IgD-negative memory B cell (primary cell): ENCODE measurements around the gene GPR142. TPM values are rescaled to one million over a fixed set of nuclear protein-coding genes. Genes with fewer than 3 reads are reported as not detected.

Experiments used
- H3K27ac Mint-ChIP-seq, 3 donors: one replicate each; pipeline ENCODE4 v1.8.0; 2020 to 2022; ENCODE audit warnings: mild to moderate bottlenecking in 3 of 3, mixed read lengths in 3 of 3, moderate library complexity in 1 of 3
- H3K27me3 Mint-ChIP-seq: one replicate; pipeline ENCODE4 v1.8.0; 2021; ENCODE audit warnings: mixed read lengths
- H3K36me3 Mint-ChIP-seq: one replicate; pipeline ENCODE4 v1.8.0; 2020; ENCODE audit warnings: mild to moderate bottlenecking, mixed read lengths
- H3K4me1 Mint-ChIP-seq, 3 donors: one replicate each; pipeline ENCODE4 v1.8.0; 2020 to 2022; ENCODE audit warnings: mixed read lengths in 3 of 3, mild to moderate bottlenecking in 1 of 3
- H3K4me3 Mint-ChIP-seq, 4 donors: one replicate each; pipeline ENCODE4 v1.8.0; 2020 to 2022; ENCODE audit warnings: mild to moderate bottlenecking in 4 of 4, mixed read lengths in 4 of 4, moderate library complexity in 3 of 4
- H3K9me3 Mint-ChIP-seq, 3 donors: one replicate each; pipeline ENCODE4 v1.8.0; 2020 to 2021; ENCODE audit warnings: mixed read lengths in 3 of 3, mild to moderate bottlenecking in 1 of 3
- polyA plus RNA-seq: library from polyadenylated mRNA; unstranded; fragments of 300-500 nt; fragmentation: Illumina TruSeq; gene quantifications from one replicate; pipeline ENCODE4 v1.2.3, GENCODE V29; 2021

The GPR142 gene
- polyA plus RNA-seq, 1 donor from 2014 or later, result not detected

DNA sequence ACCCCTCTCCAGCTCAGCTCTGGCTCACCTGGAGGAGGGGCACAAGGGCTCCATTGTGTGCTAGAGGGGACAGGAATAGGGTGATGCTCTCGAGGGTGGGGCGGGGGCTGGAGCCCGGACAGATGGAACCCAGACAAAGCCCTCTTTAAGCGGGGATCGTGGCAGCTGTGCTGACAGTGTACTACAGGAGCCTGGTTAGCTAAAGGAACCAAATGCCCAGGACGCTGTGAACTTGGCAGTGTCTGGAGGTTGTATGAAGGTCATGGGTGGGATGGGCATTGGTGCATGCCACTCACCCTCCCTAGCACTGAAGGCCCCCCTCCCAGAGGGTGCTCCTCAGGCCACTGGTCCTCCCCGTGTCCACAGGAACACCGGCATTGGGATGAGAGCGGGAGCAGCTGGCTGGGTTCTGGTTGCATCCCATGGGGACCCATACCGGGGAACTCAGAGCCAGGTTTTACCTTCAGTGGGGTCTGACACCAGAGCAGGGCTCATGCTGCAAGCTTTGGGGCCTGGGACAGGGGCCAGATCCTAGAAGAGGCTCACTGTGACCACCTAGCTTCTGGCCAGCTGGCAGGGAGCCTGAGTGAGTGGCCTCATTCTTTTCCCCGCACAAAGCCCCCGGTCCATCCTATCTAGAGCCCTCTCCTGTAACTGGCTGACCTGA, 29.3 kb upstream of the GPR142 start:
- no peaks in the 10 kb centered on the region for H3K4me1 Mint-ChIP-seq
- H3K27ac Mint-ChIP-seq, result no peak overlapping the region
- H3K27me3 Mint-ChIP-seq, result peaks cover 12% of the 10 kb centered on the region
- peaks cover 0 to 2% (median 0%) of the 10 kb centered on the region in 3 donors for H3K9me3 Mint-ChIP-seq
- no peaks in the 10 kb centered on the region for H3K36me3 Mint-ChIP-seq
- no peak overlapping the region for H3K4me3 Mint-ChIP-seq

DNA sequence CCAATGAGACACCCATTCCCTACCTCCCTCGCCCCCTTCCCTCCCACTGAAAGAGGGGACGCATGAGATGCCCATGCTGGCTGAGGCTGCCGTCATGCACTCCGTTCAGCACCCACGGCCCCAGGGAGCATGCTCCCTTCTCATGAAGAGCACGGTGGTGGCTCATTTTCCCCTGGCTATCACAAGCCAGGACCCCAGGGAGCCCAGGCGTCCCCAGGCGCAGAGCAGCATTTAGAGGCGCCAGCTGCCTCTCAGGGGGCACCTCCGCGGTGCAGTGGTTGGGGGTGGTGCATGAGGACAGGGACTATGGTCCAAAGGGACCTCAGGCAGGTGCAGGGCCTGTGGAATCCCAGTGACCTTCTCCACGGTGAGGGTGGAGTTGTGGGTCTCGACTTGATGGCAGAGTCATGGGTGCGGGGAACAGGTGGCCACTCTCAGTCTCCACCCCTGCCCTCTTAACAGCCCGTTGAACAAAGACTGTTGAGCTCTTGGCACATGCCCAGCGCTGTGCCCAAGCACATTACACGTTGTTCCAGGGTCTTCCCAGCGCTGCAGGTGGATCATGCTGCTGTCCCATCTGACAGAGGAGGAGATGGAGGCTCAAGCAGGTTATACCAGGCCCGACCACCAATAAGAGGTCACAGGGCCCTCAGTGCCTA, 27.6 kb upstream of the GPR142 start:
- Mint-ChIP-seq H3K27ac (no peak overlapping the region), H3K9me3 (peaks cover 0 to 2% (median 0%) of the 10 kb centered on the region in 3 donors), H3K4me3 (no peak overlapping the region), H3K4me1 (no peaks in the 10 kb centered on the region), H3K36me3 (no peaks in the 10 kb centered on the region), H3K27me3 (peaks cover 12% of the 10 kb centered on the region)

DNA sequence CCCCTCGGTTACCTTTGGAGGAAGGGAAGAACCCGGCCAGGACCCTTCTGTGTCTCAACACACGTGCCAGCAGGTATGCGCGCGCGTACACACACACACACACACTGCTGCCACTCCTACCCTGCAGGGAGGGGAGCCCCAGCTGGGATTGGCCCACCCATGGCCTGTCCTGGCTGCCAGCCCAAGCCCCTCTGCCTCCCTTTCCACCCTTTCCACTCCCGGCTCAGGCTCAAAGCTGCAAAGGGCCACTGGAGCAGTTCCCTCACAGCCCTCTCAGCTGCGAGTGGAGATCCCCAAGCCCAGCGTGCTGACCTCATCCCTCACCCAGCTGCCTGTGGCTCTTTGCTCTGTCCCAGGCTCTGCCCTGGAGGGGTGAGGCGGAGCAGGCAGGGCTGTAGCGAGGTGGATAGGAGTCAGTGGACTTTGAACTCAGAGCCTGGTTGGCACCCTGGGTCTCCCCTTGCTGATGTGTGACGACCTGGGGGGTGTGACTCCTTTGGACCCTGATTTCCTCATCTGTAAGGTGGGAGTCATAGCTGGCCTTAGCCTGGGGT, 26.8 kb upstream of the GPR142 start:
- peaks cover 0 to 2% (median 0%) of the 10 kb centered on the region in 3 donors for H3K9me3 Mint-ChIP-seq
- no peak overlapping the region for H3K4me3 Mint-ChIP-seq
- H3K27ac Mint-ChIP-seq, result no peak overlapping the region
- no peaks in the 10 kb centered on the region for H3K36me3 Mint-ChIP-seq
- H3K27me3 Mint-ChIP-seq, result peaks cover 18% of the 10 kb centered on the region
- no peaks in the 10 kb centered on the region for H3K4me1 Mint-ChIP-seq

DNA sequence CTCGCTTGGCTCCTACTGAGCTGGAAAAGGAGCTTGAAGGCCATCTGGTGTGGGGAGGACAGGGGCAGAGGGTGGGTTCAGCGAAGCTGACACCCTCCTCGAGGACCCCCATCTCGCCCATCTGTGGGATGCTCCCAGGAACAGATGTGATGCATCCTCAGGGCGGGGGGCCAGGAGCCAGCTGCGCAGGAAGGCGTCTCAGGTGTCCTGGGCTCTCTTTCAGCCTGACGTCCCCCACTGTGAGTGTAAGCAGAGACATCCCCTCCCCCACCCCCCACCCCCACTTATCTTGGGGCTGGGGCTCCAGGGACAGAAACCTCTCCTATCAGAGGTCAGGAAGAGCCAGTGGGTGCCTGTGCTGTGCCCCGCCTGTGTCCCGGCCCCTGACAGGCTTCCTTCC, 25.1 kb upstream of the GPR142 start:
- no peak overlapping the region for H3K4me3 Mint-ChIP-seq
- H3K27ac Mint-ChIP-seq, result no peak overlapping the region
- no peaks in the 10 kb centered on the region for H3K4me1 Mint-ChIP-seq
- H3K27me3 Mint-ChIP-seq, result peaks cover 18% of the 10 kb centered on the region
- no peaks in the 10 kb centered on the region for H3K36me3 Mint-ChIP-seq
- H3K9me3 Mint-ChIP-seq, result no peaks in the 10 kb centered on the region

DNA sequence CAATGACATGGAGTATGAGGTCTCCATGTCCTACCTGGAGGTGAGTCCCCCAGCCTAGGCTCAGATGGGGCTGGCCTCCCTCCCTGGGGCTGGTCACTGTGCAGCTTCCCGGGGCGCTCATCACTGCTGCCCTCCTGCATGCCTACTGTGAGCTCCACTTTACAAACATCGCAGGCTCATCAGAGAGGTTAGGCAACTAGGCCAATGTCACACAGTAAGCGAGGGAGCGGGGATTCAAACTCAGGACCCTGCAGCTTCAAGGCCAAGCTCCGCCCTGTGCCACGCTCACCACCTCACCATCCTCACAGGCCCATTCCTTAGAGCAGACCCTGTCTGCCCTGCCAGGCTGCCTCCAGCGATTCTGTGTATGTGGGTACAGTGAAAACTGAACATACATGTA, 24.2 kb upstream of the GPR142 start:
- Mint-ChIP-seq H3K4me1 (no peaks in the 10 kb centered on the region), H3K4me3 (no peak overlapping the region), H3K27me3 (peaks cover 18% of the 10 kb centered on the region), H3K36me3 (no peaks in the 10 kb centered on the region), H3K27ac (no peak overlapping the region), H3K9me3 (no peaks in the 10 kb centered on the region)

DNA sequence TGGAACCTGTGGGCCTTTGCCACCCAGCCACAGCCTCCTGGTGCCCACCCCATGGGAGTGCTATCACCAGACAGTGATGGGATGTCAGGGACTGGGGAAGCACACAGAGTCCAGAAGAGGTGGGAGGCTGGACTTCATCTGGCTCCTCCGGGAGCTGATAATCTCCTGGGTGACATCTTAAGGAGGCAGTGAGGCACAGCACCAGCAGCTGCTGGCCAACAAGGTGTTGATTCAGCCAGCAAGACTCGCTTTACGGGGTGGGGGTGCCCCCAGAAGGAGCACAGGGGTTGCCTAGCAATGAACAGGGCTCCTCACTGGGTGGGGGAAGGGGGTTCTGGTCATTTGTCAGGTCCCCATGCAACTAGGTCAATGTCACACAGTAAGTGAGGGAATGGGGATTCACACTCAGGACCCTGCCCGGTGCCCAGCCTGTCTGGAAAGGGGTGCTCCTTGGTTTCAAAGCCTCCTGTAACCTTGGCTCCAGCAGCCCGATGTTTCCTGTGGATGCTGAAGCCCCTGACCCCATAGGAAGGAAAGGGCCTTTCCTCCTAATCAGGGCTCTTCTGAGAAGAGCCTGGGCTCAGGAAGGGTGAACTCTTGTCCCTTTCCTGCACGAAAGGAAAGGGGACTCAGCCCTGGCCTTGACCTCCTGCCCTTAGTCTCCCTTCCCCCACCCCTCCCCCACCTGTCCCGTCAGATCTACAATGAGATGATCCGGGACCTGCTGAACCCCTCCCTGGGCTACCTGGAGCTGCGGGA, 23.6 kb upstream of the GPR142 start:
- Mint-ChIP-seq H3K4me3 (no peak overlapping the region), H3K36me3 (no peaks in the 10 kb centered on the region), H3K27ac (no peak overlapping the region), H3K27me3 (peaks cover 15% of the 10 kb centered on the region), H3K4me1 (no peaks in the 10 kb centered on the region), H3K9me3 (no peaks in the 10 kb centered on the region)

DNA sequence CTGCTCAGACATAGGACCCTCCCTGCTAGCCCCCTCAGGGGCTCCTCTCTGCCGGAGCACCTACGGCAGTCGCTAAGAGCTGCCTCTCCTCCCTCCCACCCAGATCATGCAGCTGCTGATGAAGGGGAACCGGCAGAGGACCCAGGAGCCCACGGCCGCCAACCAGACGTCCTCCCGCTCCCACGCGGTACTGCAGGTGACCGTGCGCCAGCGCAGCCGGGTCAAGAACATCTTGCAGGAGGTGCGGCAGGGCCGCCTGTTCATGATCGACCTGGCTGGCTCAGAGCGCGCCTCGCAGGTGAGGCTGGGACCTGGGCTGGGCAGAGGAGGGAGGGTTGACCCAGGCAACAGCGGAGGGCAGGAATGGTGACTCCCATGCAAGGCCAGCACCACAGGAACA, 22.6 kb upstream of the GPR142 start:
- Mint-ChIP-seq H3K27ac (no peak overlapping the region), H3K36me3 (no peaks in the 10 kb centered on the region), H3K4me1 (no peaks in the 10 kb centered on the region)

DNA sequence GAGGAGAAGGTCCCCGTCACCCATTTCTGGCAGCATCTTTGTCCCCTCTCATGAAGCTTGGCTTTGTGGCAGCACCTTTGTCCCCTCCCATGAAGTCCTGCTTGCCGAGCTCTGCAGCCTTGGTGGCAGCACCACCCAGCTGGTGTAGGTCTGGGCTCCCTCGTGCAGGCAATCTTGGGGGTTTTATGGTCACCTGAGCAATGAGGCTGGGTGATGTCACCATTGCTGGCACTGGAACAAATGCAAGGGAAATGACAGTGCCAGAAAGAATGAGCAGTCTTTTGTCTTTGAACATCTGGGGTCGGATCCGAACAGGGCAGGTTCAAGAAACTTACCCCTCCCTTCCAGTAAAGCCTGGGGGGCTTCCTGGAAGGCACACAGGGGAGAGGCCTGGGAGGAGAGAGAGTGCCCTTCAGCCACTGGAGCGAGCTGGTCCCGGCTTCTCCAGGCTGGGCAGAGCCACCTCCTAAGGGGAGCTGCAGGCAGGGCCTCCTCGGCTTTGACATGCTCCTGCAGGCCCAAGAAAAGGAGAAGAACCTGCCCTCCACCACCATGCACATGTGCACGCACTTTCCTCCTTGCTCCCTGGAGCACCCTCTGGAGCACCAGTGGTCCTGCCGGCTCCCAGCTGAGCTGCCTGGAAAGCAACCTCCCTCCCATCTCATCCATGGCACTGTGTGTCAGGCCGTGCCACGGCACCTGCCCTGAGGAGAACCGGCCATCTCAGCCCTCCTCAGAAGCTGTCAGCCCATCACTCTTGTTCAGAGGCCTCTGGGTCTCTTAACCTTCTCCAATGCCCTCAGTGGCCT, 21.7 kb upstream of the GPR142 start:
- Mint-ChIP-seq H3K4me1 (no peaks in the 10 kb centered on the region), H3K4me3 (no peak overlapping the region), H3K27me3 (peaks cover 13% of the 10 kb centered on the region), H3K36me3 (no peaks in the 10 kb centered on the region), H3K9me3 (no peaks in the 10 kb centered on the region), H3K27ac (no peak overlapping the region)

More for the DNA sequence above, 22.6 kb upstream of the GPR142 start:
- H3K4me3 Mint-ChIP-seq, result no peak overlapping the region
- H3K27me3 Mint-ChIP-seq, result peaks cover 13% of the 10 kb centered on the region
- H3K9me3 Mint-ChIP-seq, result no peaks in the 10 kb centered on the region

DNA sequence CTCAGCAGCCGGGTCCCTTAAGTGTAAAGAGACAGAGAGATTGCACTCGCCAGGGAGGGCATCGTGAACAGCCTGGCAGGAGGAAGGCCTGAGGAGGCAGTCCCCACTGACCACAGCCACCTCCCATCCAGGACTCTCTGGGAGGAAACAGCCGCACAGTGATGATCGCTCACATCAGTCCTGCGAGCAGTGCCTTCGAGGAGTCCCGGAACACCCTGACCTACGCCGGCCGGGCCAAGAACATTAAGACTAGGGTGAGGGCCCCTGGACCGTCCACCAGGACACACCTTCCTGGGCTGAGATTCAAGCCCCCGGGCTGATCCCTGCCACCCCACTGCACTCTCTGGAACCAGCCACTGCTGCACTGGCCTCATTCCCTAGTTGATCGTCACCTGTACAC, 19.7 kb upstream of the GPR142 start:
- no peak overlapping the region for H3K27ac Mint-ChIP-seq
- H3K4me3 Mint-ChIP-seq, result no peak overlapping the region
- H3K36me3 Mint-ChIP-seq, result no peaks in the 10 kb centered on the region
- no peaks in the 10 kb centered on the region for H3K9me3 Mint-ChIP-seq
- H3K4me1 Mint-ChIP-seq, result no peaks in the 10 kb centered on the region
- peaks cover 20% of the 10 kb centered on the region for H3K27me3 Mint-ChIP-seq

DNA sequence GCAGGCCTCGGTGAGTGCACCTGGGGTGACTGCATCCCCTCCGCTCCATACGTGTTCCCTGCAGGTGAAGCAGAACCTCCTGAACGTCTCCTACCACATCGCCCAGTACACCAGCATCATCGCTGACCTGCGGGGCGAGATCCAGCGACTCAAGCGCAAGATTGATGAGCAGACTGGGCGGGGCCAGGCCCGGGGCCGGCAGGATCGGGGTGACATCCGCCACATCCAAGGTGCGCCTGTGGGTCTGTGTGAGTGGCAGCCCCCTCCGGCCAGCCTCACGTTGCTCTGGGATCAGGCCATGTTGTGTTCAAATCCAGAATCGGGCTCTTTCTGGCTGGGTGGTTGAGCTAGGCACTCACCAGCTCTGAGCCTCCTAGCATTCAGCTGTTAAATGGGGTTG, 18.2 kb upstream of the GPR142 start:
- no peak overlapping the region for H3K27ac Mint-ChIP-seq
- no peaks in the 10 kb centered on the region for H3K9me3 Mint-ChIP-seq
- peaks cover 0 to 4% (median 0%) of the 10 kb centered on the region in 3 donors for H3K4me1 Mint-ChIP-seq
- no peaks in the 10 kb centered on the region for H3K36me3 Mint-ChIP-seq
- H3K27me3 Mint-ChIP-seq, result peaks cover 34% of the 10 kb centered on the region
- no peak overlapping the region for H3K4me3 Mint-ChIP-seq

DNA sequence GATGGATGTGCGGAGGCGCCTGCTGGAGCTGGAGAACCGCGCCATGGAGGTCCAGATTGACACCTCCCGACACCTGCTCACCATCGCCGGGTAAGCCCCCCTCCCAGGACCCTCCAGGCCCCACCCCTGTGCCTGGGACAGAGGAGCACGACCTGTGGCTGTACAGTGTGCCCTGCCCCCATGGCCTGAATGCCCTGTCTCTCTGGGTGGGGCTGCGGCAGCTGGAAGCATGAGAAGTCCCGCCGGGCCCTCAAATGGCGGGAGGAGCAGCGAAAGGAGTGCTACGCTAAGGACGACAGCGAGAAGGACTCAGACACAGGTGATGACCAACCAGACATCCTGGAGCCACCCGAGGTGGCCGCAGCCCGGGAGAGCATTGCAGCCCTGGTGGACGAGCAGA, 16.8 kb upstream of the GPR142 start:
- H3K36me3 Mint-ChIP-seq, result no peaks in the 10 kb centered on the region
- peaks cover 0 to 4% (median 0%) of the 10 kb centered on the region in 3 donors for H3K4me1 Mint-ChIP-seq
- H3K27me3 Mint-ChIP-seq, result peaks cover 39% of the 10 kb centered on the region
- no peak overlapping the region for H3K27ac Mint-ChIP-seq
- no peaks in the 10 kb centered on the region for H3K9me3 Mint-ChIP-seq
- no peak overlapping the region for H3K4me3 Mint-ChIP-seq

DNA sequence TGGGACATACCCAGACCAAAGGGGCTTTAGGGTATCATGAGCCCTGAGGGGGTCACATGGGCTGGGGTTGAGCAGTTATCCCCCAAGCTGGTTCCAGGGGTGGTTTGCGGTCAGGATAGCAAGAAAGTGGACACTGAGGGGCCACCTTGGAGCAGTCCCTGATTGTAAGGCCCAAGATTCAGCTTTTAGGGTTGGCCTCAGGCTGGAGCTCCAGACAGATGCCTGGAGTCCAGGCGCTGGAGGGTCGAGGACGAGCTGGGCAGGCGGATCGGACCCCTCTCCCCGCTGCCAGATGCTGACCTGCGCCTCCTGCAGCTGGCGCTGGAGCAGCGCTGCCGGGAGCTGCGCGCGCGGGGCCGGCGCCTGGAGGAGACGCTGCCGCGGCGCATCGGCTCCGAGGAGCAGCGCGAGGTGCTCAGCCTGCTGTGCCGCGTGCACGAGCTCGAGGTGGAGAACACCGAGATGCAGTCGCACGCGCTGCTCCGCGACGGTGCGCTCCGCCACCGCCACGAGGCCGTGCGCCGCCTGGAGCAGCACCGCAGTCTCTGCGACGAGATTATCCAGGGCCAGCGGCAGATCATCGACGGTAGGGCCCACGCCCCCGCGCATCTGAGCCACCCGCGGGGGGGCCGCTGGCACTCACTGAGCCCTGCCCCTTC, 15.6 kb upstream of the GPR142 start:
- Mint-ChIP-seq H3K27me3 (peaks cover 39% of the 10 kb centered on the region), H3K36me3 (no peaks in the 10 kb centered on the region), H3K9me3 (no peaks in the 10 kb centered on the region), H3K4me3 (no peak overlapping the region), H3K4me1 (peaks cover 0 to 4% (median 0%) of the 10 kb centered on the region in 3 donors), H3K27ac (no peak overlapping the region)

DNA sequence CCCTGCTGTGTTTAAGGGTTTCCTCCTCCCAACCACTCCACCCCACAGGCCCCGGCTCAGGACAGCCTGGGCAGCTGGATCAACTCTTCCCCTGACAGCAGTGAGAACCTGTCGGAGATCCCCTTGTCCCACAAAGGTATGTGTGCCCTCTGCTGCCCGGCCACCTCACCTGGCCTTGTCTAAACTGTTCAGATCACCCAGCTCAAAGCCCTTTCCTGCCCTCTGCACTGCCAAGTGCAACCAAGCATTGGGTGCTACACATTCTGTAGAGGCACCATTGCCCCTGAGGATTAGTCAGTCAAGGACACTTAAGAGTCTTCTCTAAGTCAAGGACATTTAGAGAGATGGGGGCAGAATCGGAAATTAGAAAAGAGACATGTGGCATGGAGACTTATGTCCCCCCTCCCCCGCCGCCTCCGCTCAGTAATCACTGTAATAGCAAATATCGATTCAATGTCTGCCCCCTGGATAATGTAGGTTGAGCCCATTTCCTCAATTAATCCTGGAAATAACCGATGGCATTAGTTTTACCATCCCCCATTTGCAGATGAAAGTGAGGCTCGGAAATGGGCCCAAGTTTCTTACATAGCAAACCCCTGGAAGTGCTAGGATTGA, 13.8 kb upstream of the GPR142 start:
- peaks cover 0 to 6% (median 2%) of the 10 kb centered on the region in 3 donors for H3K4me1 Mint-ChIP-seq
- no peaks in the 10 kb centered on the region for H3K36me3 Mint-ChIP-seq
- peaks cover 42% of the 10 kb centered on the region for H3K27me3 Mint-ChIP-seq
- H3K9me3 Mint-ChIP-seq, result no peaks in the 10 kb centered on the region
- H3K4me3 Mint-ChIP-seq, result no peak overlapping the region
- no peak overlapping the region for H3K27ac Mint-ChIP-seq

DNA sequence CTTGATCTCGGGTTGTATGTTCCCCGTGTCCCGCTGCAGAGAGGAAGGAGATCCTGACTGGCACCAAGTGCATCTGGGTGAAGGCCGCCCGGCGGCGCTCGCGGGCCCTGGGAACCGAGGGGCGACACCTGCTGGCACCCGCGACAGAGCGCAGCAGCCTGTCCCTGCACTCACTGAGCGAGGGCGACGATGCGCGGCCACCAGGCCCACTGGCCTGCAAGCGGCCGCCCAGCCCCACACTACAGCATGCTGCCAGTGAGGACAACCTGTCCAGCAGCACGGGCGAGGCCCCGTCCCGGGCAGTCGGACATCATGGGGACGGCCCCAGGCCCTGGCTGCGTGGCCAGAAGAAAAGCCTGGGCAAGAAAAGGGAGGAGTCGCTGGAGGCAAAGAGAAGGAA, 13.2 kb upstream of the GPR142 start:
- Mint-ChIP-seq H3K27ac (no peak overlapping the region), H3K36me3 (no peaks in the 10 kb centered on the region), H3K9me3 (no peaks in the 10 kb centered on the region), H3K4me1 (peaks cover 0 to 6% (median 2%) of the 10 kb centered on the region in 3 donors), H3K27me3 (peaks cover 44% of the 10 kb centered on the region), H3K4me3 (peak overlapping the region in 1 of 4 donors; percentile 63)
